Neural cell (in vitro differentiated cells): ENCODE measurements around the gene NFE2L3. TPM values are rescaled to one million over a fixed set of nuclear protein-coding genes. Genes with fewer than 3 reads are reported as not detected.

Experiments used
- H2AFZ ChIP-seq: fragments of 200-600, 300-800 bp; sonication (generic), shearing (Covaris generic); 2 replicates; pipeline ENCODE4 v1.6.0; 2014; ENCODE audit warnings: low read depth, mild to moderate bottlenecking, antibody characterized with exemption, low read length, moderate library complexity
- H3F3A ChIP-seq: fragments of 200-600 bp; shearing (Covaris generic); 2 replicates; pipeline ENCODE4 v1.6.1; 2016; ENCODE audit warnings: mild to moderate bottlenecking, moderate library complexity, mixed read lengths, antibody characterized with exemption, low read length; ENCODE audit not compliant: insufficient read depth, poor library complexity, severe bottlenecking
- H3K27ac ChIP-seq: fragments of 200-600, 300-800 bp; sonication (generic), shearing (Covaris generic); 2 replicates; pipeline ENCODE4 v1.5.1; 2014; ENCODE audit warnings: mild to moderate bottlenecking, low read length, moderate library complexity
- H3K27me3 ChIP-seq: fragments of 300-800, 200-600 bp; sonication (generic), shearing (Covaris generic); 2 replicates; pipeline ENCODE4 v1.6.0; 2014; ENCODE audit warnings: mild to moderate bottlenecking, low read depth, low read length, moderate library complexity; ENCODE audit not compliant: insufficient read depth
- H3K36me3 ChIP-seq: fragments of 300-800, 200-600 bp; sonication (generic), shearing (Covaris generic); 2 replicates; pipeline ENCODE4 v1.5.1; 2014; ENCODE audit warnings: mild to moderate bottlenecking, antibody characterized with exemption, low read length, moderate library complexity; ENCODE audit not compliant: insufficient read depth
- H3K4me2 ChIP-seq: fragments of 300-800, 200-600 bp; sonication (generic), shearing (Covaris generic); 2 replicates; pipeline ENCODE4 v1.6.0; 2014; ENCODE audit warnings: mild to moderate bottlenecking, low read length
- H3K4me3 ChIP-seq: fragments of 300-800, 200-600 bp; sonication (generic), shearing (Covaris generic); 2 replicates; pipeline ENCODE4 v1.5.1; 2014; ENCODE audit warnings: mild to moderate bottlenecking, low read length, moderate library complexity
- H3K79me2 ChIP-seq: fragments of 200-600 bp; shearing (Covaris generic); replicated peaks from 2 replicates; pipeline ENCODE4 v1.6.0; 2014; ENCODE audit warnings: mild to moderate bottlenecking, low read length, moderate library complexity; ENCODE audit not compliant: insufficient read depth
- H3K9ac ChIP-seq: fragments of 300-800, 200-600 bp; sonication (generic), shearing (Covaris generic); 2 replicates; pipeline ENCODE4 v1.6.1; 2016; ENCODE audit warnings: mild to moderate bottlenecking, low read length, mixed read lengths
- H3K9me2 ChIP-seq: fragments of 200-600 bp; shearing (Covaris generic); 2 replicates; pipeline ENCODE4 v1.6.1; 2016; ENCODE audit warnings: mild to moderate bottlenecking, low read length, mixed read lengths; ENCODE audit not compliant: insufficient read depth
- H3K9me3 ChIP-seq: fragments of 200-600, 300-800 bp; sonication (generic), shearing (Covaris generic); 2 replicates; pipeline ENCODE4 v1.6.1; 2016; ENCODE audit warnings: mild to moderate bottlenecking, mixed run types, low read length, moderate library complexity, mixed read lengths
- H4K20me1 ChIP-seq: fragments of 200-600 bp; shearing (Covaris generic); 2 replicates; pipeline ENCODE4 v1.6.1; 2016; ENCODE audit warnings: mild to moderate bottlenecking, mixed run types; ENCODE audit not compliant: insufficient read depth
- EP300 ChIP-seq: fragments of 450-650 bp; conservative IDR thresholded peaks from 2 replicates; pipeline ENCODE4 v1.6.1; 2014; ENCODE audit warnings: antibody characterized with exemption, mild to moderate bottlenecking, moderate library complexity; ENCODE audit not compliant: poor library complexity, severe bottlenecking
- EZH2 ChIP-seq: fragments of 200-600, 300-800 bp; shearing (Covaris generic), sonication (generic); IDR thresholded peaks from 2 replicates; pipeline ENCODE4 v1.6.1; 2014; ENCODE audit warnings: antibody characterized with exemption, low read length, borderline replicate concordance, mild to moderate bottlenecking; ENCODE audit not compliant: insufficient read depth, poor library complexity, severe bottlenecking
- MXI1 ChIP-seq: fragments of 450-650 bp; conservative IDR thresholded peaks from 2 replicates; pipeline ENCODE4 v1.6.1; 2014; ENCODE audit warnings: antibody characterized with exemption, mild to moderate bottlenecking; ENCODE audit not compliant: poor library complexity, severe bottlenecking
- POLR2AphosphoS5 ChIP-seq: IDR thresholded peaks from 2 replicates; pipeline ENCODE4 v1.6.1; 2012
- RAD21 ChIP-seq: fragments of 450-650 bp; conservative IDR thresholded peaks from 2 replicates; pipeline ENCODE4 v1.6.1; 2014; ENCODE audit warnings: antibody characterized with exemption, mild to moderate bottlenecking, moderate library complexity
- SMC3 ChIP-seq: fragments of 450-650 bp; conservative IDR thresholded peaks from 2 replicates; pipeline ENCODE4 v1.6.1; 2014; ENCODE audit warnings: antibody characterized with exemption, mild to moderate bottlenecking, moderate library complexity; ENCODE audit not compliant: poor library complexity
- TAF1 ChIP-seq: IDR thresholded peaks from 2 replicates; pipeline ENCODE4 v1.6.1; 2012; ENCODE audit warnings: low read depth
- polyA plus RNA-seq: library from polyadenylated mRNA; depleted of rRNA; stranded (reverse); fragments of >200 nt; gene quantifications from 2 replicates; pipeline ENCODE4 v1.2.3, GENCODE V29; 2014
- TF ChIP-seq, protein P1 (sequence below): IDR thresholded peaks from 2 replicates; pipeline ENCODE4 v1.6.1; 2012; ENCODE audit warnings: borderline replicate concordance
- TF ChIP-seq, protein P2 (sequence below): fragments of 450-650 bp; IDR thresholded peaks from 2 replicates; pipeline ENCODE4 v1.5.1; 2014; ENCODE audit warnings: antibody characterized with exemption, mild to moderate bottlenecking, moderate library complexity; ENCODE audit not compliant: poor library complexity, severe bottlenecking

The NFE2L3 gene
- polyA plus RNA-seq, 1 donor from 2014 or later, result 2.9 TPM

DNA sequence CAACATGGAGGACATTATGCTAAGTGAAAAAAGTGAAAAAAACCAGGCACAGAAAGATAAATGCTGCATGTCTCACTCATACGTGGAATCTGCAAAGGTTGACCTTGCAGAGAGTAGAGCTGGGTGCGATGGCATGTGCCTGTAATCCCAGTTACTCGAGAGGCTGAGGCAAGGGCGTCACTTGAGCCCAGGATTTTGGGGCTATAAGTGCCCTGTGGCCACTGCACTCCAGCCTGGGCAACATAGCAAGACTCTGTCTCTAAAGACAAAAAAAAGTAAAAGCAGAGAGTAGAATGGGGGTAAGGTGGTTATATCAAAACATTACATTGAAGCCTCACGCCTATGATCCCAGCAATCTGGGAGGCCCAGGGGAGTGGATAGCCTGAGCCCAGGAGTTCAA, 72.4 kb downstream of the NFE2L3 start:
- TF ChIP-seq POLR2AphosphoS5, result no peak
- TF ChIP-seq SMC3, result no peak
- TF ChIP-seq, protein P1, sequence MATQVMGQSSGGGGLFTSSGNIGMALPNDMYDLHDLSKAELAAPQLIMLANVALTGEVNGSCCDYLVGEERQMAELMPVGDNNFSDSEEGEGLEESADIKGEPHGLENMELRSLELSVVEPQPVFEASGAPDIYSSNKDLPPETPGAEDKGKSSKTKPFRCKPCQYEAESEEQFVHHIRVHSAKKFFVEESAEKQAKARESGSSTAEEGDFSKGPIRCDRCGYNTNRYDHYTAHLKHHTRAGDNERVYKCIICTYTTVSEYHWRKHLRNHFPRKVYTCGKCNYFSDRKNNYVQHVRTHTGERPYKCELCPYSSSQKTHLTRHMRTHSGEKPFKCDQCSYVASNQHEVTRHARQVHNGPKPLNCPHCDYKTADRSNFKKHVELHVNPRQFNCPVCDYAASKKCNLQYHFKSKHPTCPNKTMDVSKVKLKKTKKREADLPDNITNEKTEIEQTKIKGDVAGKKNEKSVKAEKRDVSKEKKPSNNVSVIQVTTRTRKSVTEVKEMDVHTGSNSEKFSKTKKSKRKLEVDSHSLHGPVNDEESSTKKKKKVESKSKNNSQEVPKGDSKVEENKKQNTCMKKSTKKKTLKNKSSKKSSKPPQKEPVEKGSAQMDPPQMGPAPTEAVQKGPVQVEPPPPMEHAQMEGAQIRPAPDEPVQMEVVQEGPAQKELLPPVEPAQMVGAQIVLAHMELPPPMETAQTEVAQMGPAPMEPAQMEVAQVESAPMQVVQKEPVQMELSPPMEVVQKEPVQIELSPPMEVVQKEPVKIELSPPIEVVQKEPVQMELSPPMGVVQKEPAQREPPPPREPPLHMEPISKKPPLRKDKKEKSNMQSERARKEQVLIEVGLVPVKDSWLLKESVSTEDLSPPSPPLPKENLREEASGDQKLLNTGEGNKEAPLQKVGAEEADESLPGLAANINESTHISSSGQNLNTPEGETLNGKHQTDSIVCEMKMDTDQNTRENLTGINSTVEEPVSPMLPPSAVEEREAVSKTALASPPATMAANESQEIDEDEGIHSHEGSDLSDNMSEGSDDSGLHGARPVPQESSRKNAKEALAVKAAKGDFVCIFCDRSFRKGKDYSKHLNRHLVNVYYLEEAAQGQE, result no peak
- TF ChIP-seq TAF1, result no peak
- TF ChIP-seq, protein P2, sequence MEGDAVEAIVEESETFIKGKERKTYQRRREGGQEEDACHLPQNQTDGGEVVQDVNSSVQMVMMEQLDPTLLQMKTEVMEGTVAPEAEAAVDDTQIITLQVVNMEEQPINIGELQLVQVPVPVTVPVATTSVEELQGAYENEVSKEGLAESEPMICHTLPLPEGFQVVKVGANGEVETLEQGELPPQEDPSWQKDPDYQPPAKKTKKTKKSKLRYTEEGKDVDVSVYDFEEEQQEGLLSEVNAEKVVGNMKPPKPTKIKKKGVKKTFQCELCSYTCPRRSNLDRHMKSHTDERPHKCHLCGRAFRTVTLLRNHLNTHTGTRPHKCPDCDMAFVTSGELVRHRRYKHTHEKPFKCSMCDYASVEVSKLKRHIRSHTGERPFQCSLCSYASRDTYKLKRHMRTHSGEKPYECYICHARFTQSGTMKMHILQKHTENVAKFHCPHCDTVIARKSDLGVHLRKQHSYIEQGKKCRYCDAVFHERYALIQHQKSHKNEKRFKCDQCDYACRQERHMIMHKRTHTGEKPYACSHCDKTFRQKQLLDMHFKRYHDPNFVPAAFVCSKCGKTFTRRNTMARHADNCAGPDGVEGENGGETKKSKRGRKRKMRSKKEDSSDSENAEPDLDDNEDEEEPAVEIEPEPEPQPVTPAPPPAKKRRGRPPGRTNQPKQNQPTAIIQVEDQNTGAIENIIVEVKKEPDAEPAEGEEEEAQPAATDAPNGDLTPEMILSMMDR, result no peak
- no peak for TF ChIP-seq RAD21
- TF ChIP-seq MXI1, result no peak
- no peak for TF ChIP-seq EP300
- no peak for TF ChIP-seq EZH2
- H3K9me3 ChIP-seq, result no peaks in the 10 kb centered on the region
- H3F3A ChIP-seq, result no peaks in the 10 kb centered on the region
- no peaks in the 10 kb centered on the region for H3K36me3 ChIP-seq
- no peaks in the 10 kb centered on the region for H3K79me2 ChIP-seq
- no peak overlapping the region for H3K4me3 ChIP-seq
- H2AFZ ChIP-seq, result no peak overlapping the region
- no peak overlapping the region for H3K27ac ChIP-seq
- H3K4me2 ChIP-seq, result no peak overlapping the region
- H4K20me1 ChIP-seq, result no peaks in the 10 kb centered on the region
- H3K9me2 ChIP-seq, result no peaks in the 10 kb centered on the region
- no peaks in the 10 kb centered on the region for H3K27me3 ChIP-seq
- no peak overlapping the region for H3K9ac ChIP-seq

- Histone ChIP-seq H3K9me3 (no peaks in the 10 kb centered on the region), H3K27ac (no peak overlapping the region), H3K4me3 (no peak overlapping the region), H2AFZ (no peak overlapping the region), H3K9me2 (no peaks in the 10 kb centered on the region), H4K20me1 (no peaks in the 10 kb centered on the region), H3F3A (no peaks in the 10 kb centered on the region), H3K79me2 (no peaks in the 10 kb centered on the region), H3K36me3 (no peaks in the 10 kb centered on the region), H3K4me2 (no peak overlapping the region), H3K27me3 (no peaks in the 10 kb centered on the region), H3K9ac (no peak overlapping the region)
- TF ChIP-seq RAD21 (no peak), TAF1 (no peak), MXI1 (no peak), EZH2 (no peak), POLR2AphosphoS5 (no peak), EP300 (no peak), SMC3 (no peak)
- TF ChIP-seq, protein P2, result no peak
- TF ChIP-seq, protein P1, result no peak
Observed at GRCh38 chr7:26227987-26228386, 76.0 kb downstream of the NFE2L3 start.
